GM21723 (cell line): ENCODE measurements around the gene BIRC7.

Experiments used
- ATAC-seq: cut with Tn5 transposase; IDR thresholded peaks from one replicate; pipeline ENCODE4 v1.9.1; 2021; ENCODE audit warnings: mild to moderate bottlenecking, moderate library complexity; ENCODE audit not compliant: unreplicated experiment

BIRC7 gene

GRCh38 chr20:63235399-63235983 is at the start of gene BIRC7:
Gene BIRC7, plus strand, starts transcription at chr20:63235905. Its CDS starts 192 bp downstream, at chr20:63236097.
- ATAC-seq = no peak

GRCh38 chr20:63186084-63186483 is 49.6 kb upstream of the BIRC7 start:
- ATAC-seq = no peak

- ATAC-seq = no peak
Measured at GRCh38 chr20:63186528-63187316, 49.0 kb upstream of the BIRC7 start.

GRCh38 chr20:63187338-63188158 is 48.2 kb upstream of the BIRC7 start:
- no peak for ATAC-seq

- no peak for ATAC-seq
Measured at GRCh38 chr20:63188159-63188442, 47.6 kb upstream of the BIRC7 start.

GRCh38 chr20:63188641-63189321 is 46.9 kb upstream of the BIRC7 start:
- no peak for ATAC-seq

GRCh38 chr20:63189322-63189642 is 46.4 kb upstream of the BIRC7 start:
- no peak for ATAC-seq

- ATAC-seq = no peak
Measured at GRCh38 chr20:63189846-63190559, 45.7 kb upstream of the BIRC7 start.

GRCh38 chr20:63190828-63191227 is 44.9 kb upstream of the BIRC7 start:
- ATAC-seq = no peak

- ATAC-seq = no peak
Measured at GRCh38 chr20:63191400-63191799, 44.3 kb upstream of the BIRC7 start.

GRCh38 chr20:63192721-63193120 is 43.0 kb upstream of the BIRC7 start:
- ATAC-seq = no peak

- ATAC-seq = no peak
Measured at GRCh38 chr20:63194007-63194796, 41.5 kb upstream of the BIRC7 start.

- ATAC-seq = no peak
Measured at GRCh38 chr20:63194797-63195173, 40.9 kb upstream of the BIRC7 start.

- ATAC-seq = no peak
Measured at GRCh38 chr20:63196768-63197470, 38.8 kb upstream of the BIRC7 start.

GRCh38 chr20:63198606-63199005 is 37.1 kb upstream of the BIRC7 start:
- ATAC-seq = no peak

- ATAC-seq = no peak
Measured at GRCh38 chr20:63202021-63202420, 33.7 kb upstream of the BIRC7 start.

- ATAC-seq = no peak
Measured at GRCh38 chr20:63202811-63203526, 32.7 kb upstream of the BIRC7 start.

- no peak for ATAC-seq
Measured at GRCh38 chr20:63204362-63204761, 31.3 kb upstream of the BIRC7 start.

GRCh38 chr20:63205896-63206295 is 29.8 kb upstream of the BIRC7 start:
- ATAC-seq = no peak
